ENCODE measurements around the gene CYSRT1.
A peak's percentile ranks its signal among the peaks of the same experiment; 100 is the strongest.

Gene CYSRT1

GRCh38 chr9:137224830-137225694, at the start of gene CYSRT1:
TSS of gene CYSRT1 (plus strand) at chr9:137225174. CDS start at chr9:137225622, 448 bp downstream.
- no peak for DNase-seq

- DNase-seq, result peak in 1 of 2 experiments; percentile 15
Observed at GRCh38 chr9:137175345-137175961, 49.5 kb upstream of the CYSRT1 start.

GRCh38 chr9:137176302-137177182, 48.4 kb upstream of the CYSRT1 start:
- DNase-seq, result peak; percentile 54 to 73

GRCh38 chr9:137178201-137178938, 46.6 kb upstream of the CYSRT1 start:
- DNase-seq, result no peak

- no peak for DNase-seq
Observed at GRCh38 chr9:137178939-137179630, 45.9 kb upstream of the CYSRT1 start.

- no peak for DNase-seq
Observed at GRCh38 chr9:137179761-137180160, 45.2 kb upstream of the CYSRT1 start.

GRCh38 chr9:137180491-137180890, 44.5 kb upstream of the CYSRT1 start:
- no peak for DNase-seq

- DNase-seq, result no peak
Observed at GRCh38 chr9:137181680-137182079, 43.3 kb upstream of the CYSRT1 start.

GRCh38 chr9:137182836-137183235, 42.1 kb upstream of the CYSRT1 start:
- DNase-seq, result no peak

- no peak for DNase-seq
Observed at GRCh38 chr9:137183980-137184595, 40.9 kb upstream of the CYSRT1 start.

GRCh38 chr9:137184881-137185660, 39.9 kb upstream of the CYSRT1 start:
- no peak for DNase-seq

GRCh38 chr9:137185921-137186320, 39.1 kb upstream of the CYSRT1 start:
- DNase-seq, result no peak

GRCh38 chr9:137186385-137186784, 38.6 kb upstream of the CYSRT1 start:
- DNase-seq, result no peak

- DNase-seq, result no peak
Observed at GRCh38 chr9:137187386-137187785, 37.6 kb upstream of the CYSRT1 start.

GRCh38 chr9:137188086-137188489, 36.9 kb upstream of the CYSRT1 start:
- no peak for DNase-seq

- peak; percentile 89 to 97 for DNase-seq
Observed at GRCh38 chr9:137188490-137189296, 36.3 kb upstream of the CYSRT1 start, which contains the start of the genes ANAPC2 and SSNA1. TSS of gene ANAPC2 (minus strand) at chr9:137188560. CDS start at chr9:137188532, 28 bp downstream. TSS of gene SSNA1 (plus strand) at chr9:137188676. CDS start at chr9:137188727, 51 bp downstream.

GRCh38 chr9:137189297-137190295, 35.4 kb upstream of the CYSRT1 start:
- DNase-seq, result no peak

GRCh38 chr9:137190315-137190856, 34.6 kb upstream of the CYSRT1 start:
- DNase-seq, result no peak

Measured in NCI-H1930 (cell line).